ENCODE data around the gene RAB11FIP4. TPM values are rescaled to one million over a fixed set of nuclear protein-coding genes. Genes with fewer than 3 reads are reported as not detected.

RAB11FIP4 gene
- total and polyA plus RNA-seq, 2 donors (not counting 3 experiments of a cell fraction or from before 2014, with no cell fraction given): 0.08 to 0.38 TPM

- Histone ChIP-seq H3K4me2 (ENCODE audit: insufficient read depth, low read length) (no peak overlapping the region), H3K27ac (ENCODE audit: insufficient read depth, low read depth, low read length) (no peak overlapping the region), H2AFZ (ENCODE audit: low read depth, low read length) (no peak overlapping the region), H3K79me2 (ENCODE audit: control insufficient read depth, insufficient read depth, low read length) (no peaks in the 10 kb centered on the region), H3K4me3 (replicated peaks in 1 of 3; ENCODE audit: insufficient read depth in 1 of 3, low read depth in 1 of 3, low read length in 3 of 3) (no peak overlapping the region), H3K4me1 (ENCODE audit: control insufficient read depth, extremely low read depth, insufficient read depth, low read length) (no peaks in the 10 kb centered on the region), H3K9ac (replicated peaks; ENCODE audit: extremely low read depth, insufficient read depth, low read length) (no peak overlapping the region), H3K9me3 (replicated peaks; ENCODE audit: control insufficient read depth, insufficient read depth, low read length) (no peaks in the 10 kb centered on the region), H3K9me1 (replicated peaks; ENCODE audit: control insufficient read depth, extremely low read depth, insufficient read depth, low read length) (no peaks in the 10 kb centered on the region), H3K27me3 (ENCODE audit: control insufficient read depth in 2 of 2, insufficient read depth in 2 of 2, low read length in 2 of 2) (peaks cover 4 to 8% of the 10 kb centered on the region in 2 experiments), H3K36me3 (ENCODE audit: control insufficient read depth in 2 of 2, extremely low read depth in 1 of 2, insufficient read depth in 2 of 2, low read length in 2 of 2) (no peaks in the 10 kb centered on the region), H4K20me1 (replicated peaks; ENCODE audit: control insufficient read depth, extremely low read depth, insufficient read depth, low read length) (no peaks in the 10 kb centered on the region)
- dilution Hi-C loops (cut with MboI; ENCODE audit: extremely low pct_ligation_motif_present, low sequenced_read_pairs) (no loop called here), intact Hi-C loops (cut with micrococcal nuclease) (loop anchor here (2.0 kb wide), 1 partner anchor 78 kb away; no protein-coding TSS in a partner anchor)
- no TSS peak for BruUV-seq (replicated peaks)
- ChIA-PET POLR2A (no interaction called here), CTCF (interaction anchor here (1.0 to 1.1 kb wide), 2 partner anchors 9 to 78 kb away, joined by 3 to 5 read pairs; no protein-coding TSS in a partner anchor)
- DNase-seq (ENCODE audit: low read depth, low spot score) (no peak), FAIRE-seq (no peak)
- TF ChIP-seq GATA2 (IDR thresholded peaks at IDR 0.05; ENCODE audit: insufficient read depth, insufficient read length, low read depth, low read length) (no peak), CTCF (IDR thresholded peaks at IDR 0.05; ENCODE audit: extremely low read depth in 1 of 2, insufficient read depth in 1 of 2, low read depth in 1 of 2, low read length in 2 of 2) (no peak), JUN (IDR thresholded peaks at IDR 0.05; ENCODE audit: borderline replicate concordance, insufficient read depth, insufficient read length, low read depth) (no peak), EZH2 (IDR thresholded peaks at IDR 0.05; ENCODE audit: borderline replicate concordance, low read depth, low read length, severe bottlenecking) (no peak), POLR2AphosphoS5 (IDR thresholded peaks at IDR 0.05; ENCODE audit: insufficient read depth, low read depth, low read length) (no peak), MYC (IDR thresholded peaks at IDR 0.05; ENCODE audit: low read depth, low read length) (no peak), POLR2A (IDR thresholded peaks at IDR 0.05; ENCODE audit: low read depth, low read length) (no peak), MAX (IDR thresholded peaks at IDR 0.05; ENCODE audit: insufficient read depth, insufficient read length) (no peak), FOS (IDR thresholded peaks at IDR 0.05; ENCODE audit: borderline replicate concordance, insufficient read depth, low read length) (no peak)
These were observed 54.9 kb downstream of the RAB11FIP4 start for GRCh38 chr17:31446195-31446967.
